Measurements from ENCODE around the gene IMP3. TPM values are rescaled to one million over a fixed set of nuclear protein-coding genes. Genes with fewer than 3 reads are reported as not detected.

Gene IMP3
- total RNA-seq, 4 donors from 2014 or later: 32.9 to 171 (median 68.5) TPM

GRCh38 chr15:75597667-75598341 lies 42.2 kb downstream of the IMP3 start:
- H3K36me3 ChIP-seq: no peaks in the 10 kb centered on the region
- H3K27ac ChIP-seq: no peak overlapping the region
- no peak for DNase-seq
- H3K4me3 ChIP-seq: no peak overlapping the region
- no peaks in the 10 kb centered on the region for H3K9me3 ChIP-seq
- intact Hi-C loops (cut with DNase I; ENCODE audit: low total_unique reads): no loop called here
- no peaks in the 10 kb centered on the region for H3K27me3 ChIP-seq
- no peaks in the 10 kb centered on the region for H3K4me1 ChIP-seq
- TF ChIP-seq POLR2A (IDR thresholded peaks at IDR 0.05) (no peak), CTCF (IDR thresholded peaks at IDR 0.05) (peak in 1 of 4 experiments; percentile 20)

GRCh38 chr15:75596703-75597345 lies 43.2 kb downstream of the IMP3 start:
- Histone ChIP-seq H3K4me1 (no peaks in the 10 kb centered on the region), H3K36me3 (no peaks in the 10 kb centered on the region)
- intact Hi-C loops (cut with DNase I; ENCODE audit: low total_unique reads): no loop called here

GRCh38 chr15:75594276-75594675 lies 45.7 kb downstream of the IMP3 start:
- peak overlapping the region in 1 of 2 donors; percentile 35 for H3K27ac ChIP-seq
- H3K27me3 ChIP-seq: no peaks in the 10 kb centered on the region
- peak; percentile 64 to 66 for DNase-seq
- TF ChIP-seq CTCF (IDR thresholded peaks at IDR 0.05) (no peak), POLR2A (IDR thresholded peaks at IDR 0.05) (no peak)
- intact Hi-C loops (cut with DNase I; ENCODE audit: low total_unique reads): no loop called here
- no peaks in the 10 kb centered on the region for H3K36me3 ChIP-seq
- no peaks in the 10 kb centered on the region for H3K4me1 ChIP-seq
- no peak overlapping the region for H3K4me3 ChIP-seq
- H3K9me3 ChIP-seq: no peaks in the 10 kb centered on the region

More at GRCh38 chr15:75596703-75597345, 43.2 kb downstream of the IMP3 start:
- DNase-seq: no peak
- Histone ChIP-seq H3K4me3 (no peak overlapping the region), H3K27ac (no peak overlapping the region), H3K27me3 (no peaks in the 10 kb centered on the region), H3K9me3 (no peaks in the 10 kb centered on the region)
- TF ChIP-seq CTCF (IDR thresholded peaks at IDR 0.05) (no peak), POLR2A (IDR thresholded peaks at IDR 0.05) (no peak)

- Histone ChIP-seq H3K9me3 (no peaks in the 10 kb centered on the region), H3K4me1 (no peaks in the 10 kb centered on the region), H3K4me3 (no peak overlapping the region), H3K27ac (no peak overlapping the region), H3K36me3 (no peaks in the 10 kb centered on the region), H3K27me3 (no peaks in the 10 kb centered on the region)
- no peak for DNase-seq
- intact Hi-C loops (cut with DNase I; ENCODE audit: low total_unique reads): no loop called here
- TF ChIP-seq POLR2A (IDR thresholded peaks at IDR 0.05) (no peak), CTCF (IDR thresholded peaks at IDR 0.05) (no peak)
Observed at GRCh38 chr15:75591655-75592364, 48.2 kb downstream of the IMP3 start.

- Histone ChIP-seq H3K4me1 (no peaks in the 10 kb centered on the region), H3K36me3 (no peaks in the 10 kb centered on the region), H3K9me3 (no peaks in the 10 kb centered on the region), H3K27me3 (no peaks in the 10 kb centered on the region), H3K27ac (no peak overlapping the region), H3K4me3 (no peak overlapping the region)
- DNase-seq: no peak
- intact Hi-C loops (cut with DNase I; ENCODE audit: low total_unique reads): no loop called here
- TF ChIP-seq CTCF (IDR thresholded peaks at IDR 0.05): no peak
- TF ChIP-seq POLR2A (IDR thresholded peaks at IDR 0.05): no peak
Observed at GRCh38 chr15:75590239-75590638, 49.8 kb downstream of the IMP3 start.

Data from uterus (tissue), 4 donors.